K562 (cell line): Measurements from ENCODE around the gene F2RL1. TPM values are rescaled to one million over a fixed set of nuclear protein-coding genes. Genes with fewer than 3 reads are reported as not detected.
A peak's percentile ranks its signal among the peaks of the same experiment; 100 is the strongest.

Experiments
- CREB3L1 ChIP-seq: fragments of 450-650 bp; IDR thresholded peaks from 2 replicates; pipeline ENCODE4 v1.6.1; 2014; ENCODE audit warnings: low read depth, mild to moderate bottlenecking, moderate library complexity, borderline replicate concordance
- DACH1 ChIP-seq: fragments of 450-650 bp; IDR thresholded peaks from 2 replicates; pipeline ENCODE4 v1.6.1; 2018; ENCODE audit not compliant: partially characterized antibody
- E2F6 ChIP-seq, 2 experiments: IDR thresholded peaks; 2 replicates each; pipeline ENCODE4 v1.6.1; 2011; ENCODE audit warnings: borderline replicate concordance in 1 of 2, control low read depth in 1 of 2, low read depth in 1 of 2, low read length in 1 of 2, mild to moderate bottlenecking in 1 of 2, mixed read lengths in 1 of 2, moderate library complexity in 1 of 2; ENCODE audit not compliant: insufficient read depth in 1 of 2, insufficient read length in 1 of 2, poor library complexity in 1 of 2, severe bottlenecking in 1 of 2; ENCODE audit errors: extremely low read depth in 1 of 2
- HES1 ChIP-seq: fragments of 450-650 bp; IDR thresholded peaks from 2 replicates; pipeline ENCODE4 v1.6.1; 2016; ENCODE audit warnings: low read depth, mild to moderate bottlenecking, moderate library complexity
- MNT ChIP-seq, 2 experiments: fragments of 450-650 bp; conservative IDR thresholded peaks; 2 replicates each; pipeline ENCODE4 v1.6.1; 2017; ENCODE audit warnings: mild to moderate bottlenecking in 2 of 2, moderate library complexity in 2 of 2
- PHF21A ChIP-seq: fragments of 450-650 bp; IDR thresholded peaks from 2 replicates; pipeline ENCODE4 v1.6.1; 2017; ENCODE audit warnings: low read depth, borderline replicate concordance
- POLR3G ChIP-seq: IDR thresholded peaks from 2 replicates; pipeline ENCODE4 v1.6.1; 2011; ENCODE audit not compliant: insufficient read length, insufficient replicate concordance; ENCODE audit errors: extremely low read depth
- RBM25 ChIP-seq: fragments of 200-400 bp; formaldehyde crosslinking; IDR thresholded peaks from 2 replicates; pipeline ENCODE4 v1.6.1; 2018; ENCODE audit warnings: low read length, low read depth, moderate library complexity; ENCODE audit not compliant: severe bottlenecking
- SIRT6 ChIP-seq: IDR thresholded peaks from one replicate; pipeline ENCODE4 v1.6.1; 2012; ENCODE audit warnings: low read depth, mild to moderate bottlenecking, control low read depth, inconsistent platforms, low read length, moderate library complexity
- THAP12 ChIP-seq: fragments of 250-450 bp; sonication (Bioruptor Pico); IDR thresholded peaks from 2 replicates; pipeline ENCODE4 v1.9.0; 2021; ENCODE audit warnings: mild to moderate bottlenecking, inconsistent platforms
- XRCC4 ChIP-seq: IDR thresholded peaks from one replicate; pipeline ENCODE4 v1.6.1; 2011; ENCODE audit not compliant: insufficient read depth, insufficient read length; ENCODE audit errors: extremely low read depth
- ZNF311 ChIP-seq: fragments of 250-450 bp; sonication (Bioruptor Pico); IDR thresholded peaks from 2 replicates; pipeline ENCODE4 v1.4.0; 2020; ENCODE audit warnings: mild to moderate bottlenecking, moderate library complexity
- ZNF592 ChIP-seq: fragments of 450-650 bp; IDR thresholded peaks from 2 replicates; pipeline ENCODE4 v1.6.1; 2017; ENCODE audit warnings: antibody characterized with exemption, mild to moderate bottlenecking
- polyA plus RNA-seq, 8 experiments: library from polyadenylated mRNA; depleted of rRNA in 4 of 8; stranded (reverse) in 5 of 8; unstranded in 3 of 8; fragments of >200 nt; fragmentation: Nextera tagmentation in 2 of 8; fragmentation: Illumina TruSeq in 1 of 8; extraction: Ambion mirVana in 2 of 8; extraction: Trizol in 1 of 8; gene quantifications; 2 replicates each; pipeline versions ENCODE4 v1.2.1 to v1.2.3, GENCODE V29; 2011 to 2014; ENCODE audit warnings: inconsistent platforms in 1 of 8, missing spikeins in 1 of 8
- total RNA-seq, 7 experiments: library from RNA; depleted of rRNA in 6 of 7; stranded (reverse); fragments of >200 nt in 6 of 7; fragmentation: Illumina TruSeq in 2 of 7; extraction: Trizol in 2 of 7; gene quantifications; 2 replicates each; pipeline versions ENCODE4 v1.2.1 to v1.2.3, GENCODE V29; 2011 to 2021; ENCODE audit warnings: low replicate concordance in 1 of 7

F2RL1 gene
- total and polyA plus RNA-seq, 9 of the 15 experiments (the other 6 are each of a cell fraction or from before 2014, with no cell fraction given), result 0.03 to 0.50 (median 0.27) TPM; not detected in 6

- no peak for TF ChIP-seq MNT (conservative IDR thresholded peaks at IDR 0.05)
- TF ChIP-seq SIRT6, result no peak
- TF ChIP-seq DACH1, result no peak
- TF ChIP-seq THAP12, result no peak
- TF ChIP-seq PHF21A, result no peak
- no peak for TF ChIP-seq CREB3L1
- TF ChIP-seq ZNF592, result no peak
- no peak for TF ChIP-seq POLR3G
- no peak for TF ChIP-seq XRCC4
- no peak for TF ChIP-seq ZNF311 (CRISPR knock-in tag)
- TF ChIP-seq HES1, result no peak
- TF ChIP-seq RBM25, result no peak
- peak in 1 of 2 experiments; percentile 47 for TF ChIP-seq E2F6 (IDR thresholded peaks at IDR 0.05; ENCODE audit: borderline replicate concordance in 1 of 2, extremely low read depth in 1 of 2, insufficient read depth in 1 of 2, insufficient read length in 1 of 2, low read depth in 1 of 2, low read length in 1 of 2, poor library complexity in 1 of 2, severe bottlenecking in 1 of 2)
Observed at GRCh38 chr5:76818844-76819831, at the start of gene F2RL1 (continued).
